WTC11 (cell line): ENCODE data around the gene C2CD2. TPM values are rescaled to one million over a fixed set of nuclear protein-coding genes. Genes with fewer than 3 reads are reported as not detected.
A peak's percentile ranks its signal among the peaks of the same experiment; 100 is the strongest.

ENCODE experiments used
- ATAC-seq: fragments of 200-7000 bp; cut with Tn5 transposase; 2 replicates; pipeline ENCODE4 v1.10.0; 2021; ENCODE audit warnings: mild to moderate bottlenecking, moderate library complexity
- CTCF ChIA-PET: fragments of 300-600 bp; sonication (Branson Sonifier 250); formaldehyde crosslinking; loops from one replicate; lab custom pipeline; 2021; ENCODE audit warnings: antibody characterized with exemption; lab: Charles Lee
- POLR2A ChIA-PET: fragments of 350-600 bp; sonication (Branson Sonifier 250); formaldehyde crosslinking; loops from one replicate; lab custom pipeline; 2021; ENCODE audit warnings: antibody characterized with exemption; lab: Charles Lee
- DNase-seq: peaks from one replicate; pipeline ENCODE4 v3.0.0; 2021; ENCODE audit warnings: low spot score
- H3K27ac Mint-ChIP-seq: 2 replicates; pipeline ENCODE4 v1.8.0; 2021; ENCODE audit warnings: mixed read lengths
- H3K27me3 Mint-ChIP-seq: 2 replicates; pipeline ENCODE4 v1.8.0; 2021; ENCODE audit warnings: low read depth, mild to moderate bottlenecking, moderate library complexity, mixed read lengths
- H3K36me3 Mint-ChIP-seq: 2 replicates; pipeline ENCODE4 v1.8.0; 2021; ENCODE audit warnings: mixed read lengths
- H3K4me1 Mint-ChIP-seq: 2 replicates; pipeline ENCODE4 v1.8.0; 2022; ENCODE audit warnings: mixed read lengths
- H3K4me3 Mint-ChIP-seq: 2 replicates; pipeline ENCODE4 v1.8.0; 2021; ENCODE audit warnings: mild to moderate bottlenecking, moderate library complexity, mixed read lengths
- H3K9me3 Mint-ChIP-seq: 2 replicates; pipeline ENCODE4 v1.8.0; 2021; ENCODE audit warnings: mixed read lengths
- EMX1 ChIP-seq: fragments of 250-450 bp; sonication (Bioruptor Pico); IDR thresholded peaks from 2 replicates; pipeline ENCODE4 v1.8.0; 2021; ENCODE audit warnings: mild to moderate bottlenecking
- ESRRA ChIP-seq: sonication (generic); formaldehyde crosslinking; IDR thresholded peaks from 2 replicates; pipeline ENCODE4 v1.8.1; 2022; ENCODE audit warnings: mild to moderate bottlenecking, missing genetic modification reagents, borderline replicate concordance
- FOXP1 ChIP-seq: sonication (generic); formaldehyde crosslinking; IDR thresholded peaks from 2 replicates; pipeline ENCODE4 v1.8.0; 2022; ENCODE audit warnings: missing genetic modification reagents, mild to moderate bottlenecking, moderate library complexity, borderline replicate concordance
- GABPB1 ChIP-seq: sonication (generic); formaldehyde crosslinking; IDR thresholded peaks from 2 replicates; pipeline ENCODE4 v1.8.1; 2023; ENCODE audit warnings: mild to moderate bottlenecking, missing genetic modification reagents
- HMGA2 ChIP-seq: fragments of 250-450 bp; sonication (Bioruptor Pico); IDR thresholded peaks from 2 replicates; pipeline ENCODE4 v1.4.0; 2021; ENCODE audit warnings: mild to moderate bottlenecking, moderate library complexity
- IRF2 ChIP-seq: sonication (generic); formaldehyde crosslinking; IDR thresholded peaks from 2 replicates; pipeline ENCODE4 v1.8.0; 2022; ENCODE audit warnings: low read depth, missing genetic modification reagents, borderline replicate concordance
- JAZF1 ChIP-seq: fragments of 250-450 bp; sonication (Bioruptor Pico); IDR thresholded peaks from 2 replicates; pipeline ENCODE4 v1.9.0; 2021; ENCODE audit warnings: moderate library complexity, mild to moderate bottlenecking, inconsistent platforms
- MXD4 ChIP-seq: fragments of 250-450 bp; sonication (Bioruptor Pico); IDR thresholded peaks from 2 replicates; pipeline ENCODE4 v1.8.0; 2021; ENCODE audit warnings: mild to moderate bottlenecking, moderate library complexity, borderline replicate concordance
- NR2C2 ChIP-seq: sonication (generic); formaldehyde crosslinking; IDR thresholded peaks from 2 replicates; pipeline ENCODE4 v1.8.0; 2022; ENCODE audit warnings: mild to moderate bottlenecking, missing genetic modification reagents
- OVOL2 ChIP-seq: fragments of 250-450 bp; sonication (Bioruptor Pico); IDR thresholded peaks from 2 replicates; pipeline ENCODE4 v1.9.0; 2021; ENCODE audit warnings: mild to moderate bottlenecking, borderline replicate concordance
- RORB ChIP-seq: fragments of 250-450 bp; sonication (Bioruptor Pico); IDR thresholded peaks from 2 replicates; pipeline ENCODE4 v1.9.0; 2021; ENCODE audit warnings: mild to moderate bottlenecking
- SP1 ChIP-seq: sonication (generic); formaldehyde crosslinking; conservative IDR thresholded peaks from 2 replicates; pipeline ENCODE4 v1.8.1; 2022; ENCODE audit warnings: missing genetic modification reagents
- ZNF121 ChIP-seq: sonication (generic); formaldehyde crosslinking; IDR thresholded peaks from 2 replicates; pipeline ENCODE4 v1.8.0; 2023; ENCODE audit warnings: missing genetic modification reagents
- ZNF232 ChIP-seq: sonication (generic); formaldehyde crosslinking; IDR thresholded peaks from 2 replicates; pipeline ENCODE4 v1.8.0; 2022; ENCODE audit warnings: mild to moderate bottlenecking, missing genetic modification reagents
- ZNF263 ChIP-seq: sonication (generic); formaldehyde crosslinking; IDR thresholded peaks from 2 replicates; pipeline ENCODE4 v1.8.1; 2022; ENCODE audit warnings: low read depth, mild to moderate bottlenecking, moderate library complexity, missing genetic modification reagents
- ZNF416 ChIP-seq: fragments of 250-450 bp; sonication (Bioruptor Pico); IDR thresholded peaks from 2 replicates; pipeline ENCODE4 v1.9.0; 2021; ENCODE audit warnings: mild to moderate bottlenecking, inconsistent platforms
- total RNA-seq: library from RNA; stranded (reverse); gene quantifications from 3 replicates; pipeline ENCODE4 v1.2.3, GENCODE V29; 2021
- TF ChIP-seq, protein P1 (sequence below): fragments of 250-450 bp; sonication (Bioruptor Pico); IDR thresholded peaks from 2 replicates; pipeline ENCODE4 v1.9.0; 2021; ENCODE audit warnings: mild to moderate bottlenecking
- TF ChIP-seq, protein P2 (sequence below): sonication (generic); formaldehyde crosslinking; IDR thresholded peaks from 2 replicates; pipeline ENCODE4 v1.8.0; 2022; ENCODE audit warnings: mild to moderate bottlenecking, missing genetic modification reagents
- TF ChIP-seq, protein P3 (sequence below): sonication (generic); formaldehyde crosslinking; IDR thresholded peaks from 2 replicates; pipeline ENCODE4 v1.8.1; 2022; ENCODE audit warnings: mild to moderate bottlenecking, moderate library complexity, missing genetic modification reagents
- TF ChIP-seq, protein P4 (sequence below): sonication (generic); formaldehyde crosslinking; IDR thresholded peaks from 2 replicates; pipeline ENCODE4 v1.8.0; 2022; ENCODE audit warnings: mild to moderate bottlenecking, missing genetic modification reagents
- TF ChIP-seq, protein P5 (sequence below): sonication (generic); formaldehyde crosslinking; IDR thresholded peaks from 2 replicates; pipeline ENCODE4 v1.8.1; 2022; ENCODE audit warnings: low read depth, mild to moderate bottlenecking, moderate library complexity, missing genetic modification reagents, borderline replicate concordance
- TF ChIP-seq, protein P6 (sequence below): sonication (generic); formaldehyde crosslinking; IDR thresholded peaks from 2 replicates; pipeline ENCODE4 v1.8.1; 2022; ENCODE audit warnings: mild to moderate bottlenecking, missing genetic modification reagents, moderate library complexity, borderline replicate concordance

Gene C2CD2
- total RNA-seq, 1 experiment from 2014 or later: 11.2 TPM

DNA sequence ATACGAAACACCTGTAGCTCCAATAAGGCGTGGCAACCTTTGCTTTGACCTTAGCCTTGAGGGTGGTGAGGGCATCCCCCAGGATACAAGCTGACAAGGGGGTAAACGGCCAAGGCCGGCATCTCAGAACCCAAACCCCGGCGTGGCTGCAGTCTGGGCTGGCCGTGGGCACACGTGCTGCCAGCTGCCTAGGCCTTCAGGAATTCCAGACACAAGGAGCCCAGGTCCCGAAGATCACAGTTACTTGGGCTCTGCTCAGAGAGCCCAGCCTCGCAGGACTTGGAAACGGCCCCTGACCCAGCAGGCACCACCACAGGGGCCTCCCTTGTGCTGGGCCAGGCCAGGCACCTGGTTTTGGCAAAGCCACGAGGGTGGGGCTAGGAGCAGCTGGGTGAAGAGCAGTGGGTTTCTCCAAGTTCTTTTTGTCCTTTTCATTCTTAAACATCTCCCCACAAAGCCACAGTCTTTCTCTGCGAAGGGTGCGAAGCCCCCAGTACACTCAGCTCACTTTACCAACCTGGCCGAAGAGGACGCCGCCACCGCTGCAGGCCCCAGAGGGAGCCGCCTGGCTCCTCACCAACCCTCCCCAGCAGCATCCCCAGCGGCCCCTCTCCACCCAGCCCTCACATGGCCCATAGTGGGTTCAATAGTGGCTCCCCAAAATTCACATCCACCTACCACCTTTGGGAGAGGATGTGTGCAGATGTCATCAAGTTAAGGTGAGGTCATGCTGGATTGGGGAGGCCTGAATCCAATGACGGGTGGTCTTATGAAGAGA is 101.5 kb downstream of the C2CD2 start:
- ATAC-seq: no peak
- no peak for DNase-seq
- Mint-ChIP-seq H3K4me3 (no peak overlapping the region), H3K4me1 (no peaks in the 10 kb centered on the region), H3K9me3 (no peaks in the 10 kb centered on the region), H3K27ac (no peak overlapping the region), H3K27me3 (no peaks in the 10 kb centered on the region), H3K36me3 (peaks cover 22% of the 10 kb centered on the region)
- CTCF ChIA-PET: interaction anchor here (2.3 kb wide), 1 partner anchor 36 kb away, joined by 8 read pairs; no protein-coding TSS in a partner anchor
- POLR2A ChIA-PET: no interaction called here
- TF ChIP-seq FOXP1: no peak
- TF ChIP-seq GABPB1 (CRISPR knock-in tag): no peak
- no peak for TF ChIP-seq ZNF263 (CRISPR knock-in tag)

DNA sequence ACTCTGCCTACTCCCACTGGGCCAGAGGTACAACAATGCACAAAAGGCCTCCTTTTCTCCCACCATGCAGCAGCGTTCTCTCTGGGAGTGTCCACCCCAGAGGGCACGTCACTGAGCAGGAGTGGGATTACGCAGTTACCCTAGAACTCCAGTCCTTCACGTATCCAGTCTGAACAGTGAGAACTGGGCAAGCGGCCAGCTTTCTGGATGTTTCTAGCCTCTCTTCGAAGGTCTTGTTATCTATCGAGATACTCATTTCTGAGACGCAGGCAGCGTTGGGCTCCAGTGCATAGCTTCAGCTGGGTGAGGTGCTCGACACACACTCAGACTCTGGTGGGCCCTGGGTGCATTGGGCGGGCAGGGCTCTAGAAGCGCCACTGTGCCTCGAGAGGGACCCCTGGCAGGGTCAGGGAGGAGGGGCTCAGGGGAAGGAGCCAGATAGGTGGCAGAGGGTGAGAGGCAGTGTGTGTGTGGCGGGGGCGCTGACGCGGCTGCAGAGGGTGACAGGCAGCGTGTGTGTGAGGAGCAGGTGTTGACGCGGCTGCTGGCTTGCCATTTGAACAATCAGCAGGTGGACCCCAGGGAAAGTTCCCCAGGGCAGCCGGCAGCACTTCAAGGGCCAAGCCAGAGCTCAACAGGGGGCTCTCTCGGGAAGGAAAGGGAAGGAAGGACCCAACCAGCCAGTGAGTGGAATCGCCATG is 102.6 kb downstream of the C2CD2 start:
- H3K36me3 Mint-ChIP-seq: peaks cover 11% of the 10 kb centered on the region
- no peak for ATAC-seq
- TF ChIP-seq, protein P1, sequence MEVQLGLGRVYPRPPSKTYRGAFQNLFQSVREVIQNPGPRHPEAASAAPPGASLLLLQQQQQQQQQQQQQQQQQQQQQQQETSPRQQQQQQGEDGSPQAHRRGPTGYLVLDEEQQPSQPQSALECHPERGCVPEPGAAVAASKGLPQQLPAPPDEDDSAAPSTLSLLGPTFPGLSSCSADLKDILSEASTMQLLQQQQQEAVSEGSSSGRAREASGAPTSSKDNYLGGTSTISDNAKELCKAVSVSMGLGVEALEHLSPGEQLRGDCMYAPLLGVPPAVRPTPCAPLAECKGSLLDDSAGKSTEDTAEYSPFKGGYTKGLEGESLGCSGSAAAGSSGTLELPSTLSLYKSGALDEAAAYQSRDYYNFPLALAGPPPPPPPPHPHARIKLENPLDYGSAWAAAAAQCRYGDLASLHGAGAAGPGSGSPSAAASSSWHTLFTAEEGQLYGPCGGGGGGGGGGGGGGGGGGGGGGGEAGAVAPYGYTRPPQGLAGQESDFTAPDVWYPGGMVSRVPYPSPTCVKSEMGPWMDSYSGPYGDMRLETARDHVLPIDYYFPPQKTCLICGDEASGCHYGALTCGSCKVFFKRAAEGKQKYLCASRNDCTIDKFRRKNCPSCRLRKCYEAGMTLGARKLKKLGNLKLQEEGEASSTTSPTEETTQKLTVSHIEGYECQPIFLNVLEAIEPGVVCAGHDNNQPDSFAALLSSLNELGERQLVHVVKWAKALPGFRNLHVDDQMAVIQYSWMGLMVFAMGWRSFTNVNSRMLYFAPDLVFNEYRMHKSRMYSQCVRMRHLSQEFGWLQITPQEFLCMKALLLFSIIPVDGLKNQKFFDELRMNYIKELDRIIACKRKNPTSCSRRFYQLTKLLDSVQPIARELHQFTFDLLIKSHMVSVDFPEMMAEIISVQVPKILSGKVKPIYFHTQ: no peak
- TF ChIP-seq ZNF232 (CRISPR knock-in tag): no peak
- TF ChIP-seq ESRRA (CRISPR knock-in tag): no peak
- TF ChIP-seq RORB (CRISPR knock-in tag): no peak
- TF ChIP-seq, protein P2, sequence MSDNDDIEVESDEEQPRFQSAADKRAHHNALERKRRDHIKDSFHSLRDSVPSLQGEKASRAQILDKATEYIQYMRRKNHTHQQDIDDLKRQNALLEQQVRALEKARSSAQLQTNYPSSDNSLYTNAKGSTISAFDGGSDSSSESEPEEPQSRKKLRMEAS (CRISPR knock-in tag): no peak
- TF ChIP-seq, all 79 proteins: peak for 0
- H3K27ac Mint-ChIP-seq: 0 out of 2 replicates have a peak overlapping the region, but pooled peaks have one; percentile 9
- H3K27me3 Mint-ChIP-seq: no peaks in the 10 kb centered on the region
- no peak overlapping the region for H3K4me3 Mint-ChIP-seq
- CTCF ChIA-PET: interaction anchor here (1.1 to 2.3 kb wide), 3 partner anchors 35 to 266 kb away, joined by 3 to 8 read pairs (median 4); no protein-coding TSS in a partner anchor
- POLR2A ChIA-PET: no interaction called here
- no peak for DNase-seq
- H3K4me1 Mint-ChIP-seq: 0 out of 2 replicates have a peak, but pooled peaks cover 2% of the 10 kb centered on the region
- no peaks in the 10 kb centered on the region for H3K9me3 Mint-ChIP-seq

DNA sequence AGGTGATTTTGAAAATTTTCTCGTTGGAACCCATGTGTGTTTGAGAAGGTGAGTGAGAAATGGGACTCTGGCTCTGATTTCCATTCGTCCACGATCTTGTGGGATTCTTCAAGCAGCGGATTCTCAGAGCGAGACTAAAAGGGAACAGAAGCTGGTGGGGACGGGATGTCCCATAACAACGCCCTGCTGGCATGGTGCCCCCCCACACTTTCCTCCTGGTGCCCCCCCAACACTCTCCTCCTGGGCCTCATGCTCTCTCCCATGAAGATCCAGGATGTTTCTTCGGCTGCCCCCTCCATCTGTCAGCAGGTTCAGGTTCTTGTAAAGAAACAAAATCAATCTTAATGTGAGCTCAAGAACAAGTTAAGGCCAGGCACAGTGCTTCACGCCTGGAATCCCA is 103.7 kb downstream of the C2CD2 start:
- H3K4me1 Mint-ChIP-seq: peaks cover 7% of the 10 kb centered on the region
- H3K27ac Mint-ChIP-seq: no peak overlapping the region; the same call in 1 of the 2 replicates
- no peaks in the 10 kb centered on the region for H3K27me3 Mint-ChIP-seq
- ChIA-PET CTCF (interaction anchor here (1.1 to 4.9 kb wide), 2 partner anchors 33 to 54 kb away, joined by 3 to 30 read pairs; no protein-coding TSS in a partner anchor), POLR2A (no interaction called here)
- DNase-seq: no peak
- H3K36me3 Mint-ChIP-seq: peaks cover 11% of the 10 kb centered on the region
- H3K4me3 Mint-ChIP-seq: no peak overlapping the region
- TF ChIP-seq EMX1 (no peak), ZNF121 (CRISPR knock-in tag) (no peak), SP1 (CRISPR knock-in tag) (no peak), JAZF1 (CRISPR knock-in tag) (no peak), MXD4 (CRISPR knock-in tag) (no peak), FOXP1 (no peak), NR2C2 (CRISPR knock-in tag) (no peak), ZNF263 (CRISPR knock-in tag) (no peak), HMGA2 (CRISPR knock-in tag) (no peak), IRF2 (no peak), ZNF416 (CRISPR knock-in tag) (no peak), ESRRA (CRISPR knock-in tag) (no peak), OVOL2 (CRISPR knock-in tag) (no peak)
- TF ChIP-seq, protein P3, sequence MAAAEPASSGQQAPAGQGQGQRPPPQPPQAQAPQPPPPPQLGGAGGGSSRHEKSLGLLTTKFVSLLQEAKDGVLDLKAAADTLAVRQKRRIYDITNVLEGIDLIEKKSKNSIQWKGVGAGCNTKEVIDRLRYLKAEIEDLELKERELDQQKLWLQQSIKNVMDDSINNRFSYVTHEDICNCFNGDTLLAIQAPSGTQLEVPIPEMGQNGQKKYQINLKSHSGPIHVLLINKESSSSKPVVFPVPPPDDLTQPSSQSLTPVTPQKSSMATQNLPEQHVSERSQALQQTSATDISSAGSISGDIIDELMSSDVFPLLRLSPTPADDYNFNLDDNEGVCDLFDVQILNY (CRISPR knock-in tag): no peak
- TF ChIP-seq, protein P4, sequence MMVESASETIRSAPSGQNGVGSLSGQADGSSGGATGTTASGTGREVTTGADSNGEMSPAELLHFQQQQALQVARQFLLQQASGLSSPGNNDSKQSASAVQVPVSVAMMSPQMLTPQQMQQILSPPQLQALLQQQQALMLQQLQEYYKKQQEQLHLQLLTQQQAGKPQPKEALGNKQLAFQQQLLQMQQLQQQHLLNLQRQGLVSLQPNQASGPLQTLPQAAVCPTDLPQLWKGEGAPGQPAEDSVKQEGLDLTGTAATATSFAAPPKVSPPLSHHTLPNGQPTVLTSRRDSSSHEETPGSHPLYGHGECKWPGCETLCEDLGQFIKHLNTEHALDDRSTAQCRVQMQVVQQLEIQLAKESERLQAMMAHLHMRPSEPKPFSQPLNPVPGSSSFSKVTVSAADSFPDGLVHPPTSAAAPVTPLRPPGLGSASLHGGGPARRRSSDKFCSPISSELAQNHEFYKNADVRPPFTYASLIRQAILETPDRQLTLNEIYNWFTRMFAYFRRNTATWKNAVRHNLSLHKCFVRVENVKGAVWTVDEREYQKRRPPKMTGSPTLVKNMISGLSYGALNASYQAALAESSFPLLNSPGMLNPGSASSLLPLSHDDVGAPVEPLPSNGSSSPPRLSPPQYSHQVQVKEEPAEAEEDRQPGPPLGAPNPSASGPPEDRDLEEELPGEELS (CRISPR knock-in tag): no peak
- TF ChIP-seq, protein P5, sequence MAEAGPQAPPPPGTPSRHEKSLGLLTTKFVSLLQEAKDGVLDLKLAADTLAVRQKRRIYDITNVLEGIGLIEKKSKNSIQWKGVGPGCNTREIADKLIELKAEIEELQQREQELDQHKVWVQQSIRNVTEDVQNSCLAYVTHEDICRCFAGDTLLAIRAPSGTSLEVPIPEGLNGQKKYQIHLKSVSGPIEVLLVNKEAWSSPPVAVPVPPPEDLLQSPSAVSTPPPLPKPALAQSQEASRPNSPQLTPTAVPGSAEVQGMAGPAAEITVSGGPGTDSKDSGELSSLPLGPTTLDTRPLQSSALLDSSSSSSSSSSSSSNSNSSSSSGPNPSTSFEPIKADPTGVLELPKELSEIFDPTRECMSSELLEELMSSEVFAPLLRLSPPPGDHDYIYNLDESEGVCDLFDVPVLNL: no peak
- TF ChIP-seq, protein P6, sequence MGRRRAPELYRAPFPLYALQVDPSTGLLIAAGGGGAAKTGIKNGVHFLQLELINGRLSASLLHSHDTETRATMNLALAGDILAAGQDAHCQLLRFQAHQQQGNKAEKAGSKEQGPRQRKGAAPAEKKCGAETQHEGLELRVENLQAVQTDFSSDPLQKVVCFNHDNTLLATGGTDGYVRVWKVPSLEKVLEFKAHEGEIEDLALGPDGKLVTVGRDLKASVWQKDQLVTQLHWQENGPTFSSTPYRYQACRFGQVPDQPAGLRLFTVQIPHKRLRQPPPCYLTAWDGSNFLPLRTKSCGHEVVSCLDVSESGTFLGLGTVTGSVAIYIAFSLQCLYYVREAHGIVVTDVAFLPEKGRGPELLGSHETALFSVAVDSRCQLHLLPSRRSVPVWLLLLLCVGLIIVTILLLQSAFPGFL: no peak
- H3K9me3 Mint-ChIP-seq: no peaks in the 10 kb centered on the region
- ATAC-seq: no peak
